ENCODE results near the gene DIAPH3. TPM values are rescaled to one million over a fixed set of nuclear protein-coding genes. Genes with fewer than 3 reads are reported as not detected.

DIAPH3 gene
- total RNA-seq, 1 experiment from 2014 or later, result 11.4 TPM

DNA sequence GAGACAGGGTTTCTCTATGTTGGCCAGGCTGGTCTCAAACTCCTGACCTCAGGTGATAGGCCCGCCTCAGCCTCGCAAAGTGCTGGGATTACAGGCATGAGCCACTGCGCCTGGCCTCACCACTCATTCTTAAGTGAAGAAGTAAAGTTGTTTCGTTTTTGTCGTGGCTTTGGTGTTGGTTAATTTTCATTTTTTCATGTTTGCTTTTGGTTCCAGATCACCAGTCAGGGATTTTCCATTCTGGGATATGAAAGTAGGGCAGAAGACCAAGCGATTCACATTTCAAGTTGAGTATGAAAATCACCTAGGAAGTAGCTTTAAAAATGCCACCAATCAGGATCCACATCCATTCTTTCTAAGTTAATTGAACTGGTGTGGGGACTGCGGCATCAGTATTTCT, 289.9 kb downstream of the DIAPH3 start:
- Mint-ChIP-seq H3K4me1 (ENCODE audit: low read depth, unreplicated experiment) (no peaks in the 10 kb centered on the region), H3K4me3 (ENCODE audit: low read depth, unreplicated experiment) (no peak overlapping the region), H3K9me3 (ENCODE audit: low read depth, unreplicated experiment) (no peaks in the 10 kb centered on the region), H3K27me3 (ENCODE audit: unreplicated experiment) (no peaks in the 10 kb centered on the region), H3K27ac (ENCODE audit: unreplicated experiment) (no peak overlapping the region), H3K36me3 (ENCODE audit: insufficient read depth, unreplicated experiment) (no peaks in the 10 kb centered on the region)
- intact Hi-C loops (cut with micrococcal nuclease; ENCODE audit: unreplicated experiment), result no loop called here
- no peak for DNase-seq
- BruUV-seq (replicated peaks), result no TSS peak
- CTCF ChIA-PET, result no interaction called here
- TF ChIP-seq, protein P1, sequence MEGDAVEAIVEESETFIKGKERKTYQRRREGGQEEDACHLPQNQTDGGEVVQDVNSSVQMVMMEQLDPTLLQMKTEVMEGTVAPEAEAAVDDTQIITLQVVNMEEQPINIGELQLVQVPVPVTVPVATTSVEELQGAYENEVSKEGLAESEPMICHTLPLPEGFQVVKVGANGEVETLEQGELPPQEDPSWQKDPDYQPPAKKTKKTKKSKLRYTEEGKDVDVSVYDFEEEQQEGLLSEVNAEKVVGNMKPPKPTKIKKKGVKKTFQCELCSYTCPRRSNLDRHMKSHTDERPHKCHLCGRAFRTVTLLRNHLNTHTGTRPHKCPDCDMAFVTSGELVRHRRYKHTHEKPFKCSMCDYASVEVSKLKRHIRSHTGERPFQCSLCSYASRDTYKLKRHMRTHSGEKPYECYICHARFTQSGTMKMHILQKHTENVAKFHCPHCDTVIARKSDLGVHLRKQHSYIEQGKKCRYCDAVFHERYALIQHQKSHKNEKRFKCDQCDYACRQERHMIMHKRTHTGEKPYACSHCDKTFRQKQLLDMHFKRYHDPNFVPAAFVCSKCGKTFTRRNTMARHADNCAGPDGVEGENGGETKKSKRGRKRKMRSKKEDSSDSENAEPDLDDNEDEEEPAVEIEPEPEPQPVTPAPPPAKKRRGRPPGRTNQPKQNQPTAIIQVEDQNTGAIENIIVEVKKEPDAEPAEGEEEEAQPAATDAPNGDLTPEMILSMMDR (IDR thresholded peaks at IDR 0.05; ENCODE audit: unreplicated experiment), result no peak

DNA sequence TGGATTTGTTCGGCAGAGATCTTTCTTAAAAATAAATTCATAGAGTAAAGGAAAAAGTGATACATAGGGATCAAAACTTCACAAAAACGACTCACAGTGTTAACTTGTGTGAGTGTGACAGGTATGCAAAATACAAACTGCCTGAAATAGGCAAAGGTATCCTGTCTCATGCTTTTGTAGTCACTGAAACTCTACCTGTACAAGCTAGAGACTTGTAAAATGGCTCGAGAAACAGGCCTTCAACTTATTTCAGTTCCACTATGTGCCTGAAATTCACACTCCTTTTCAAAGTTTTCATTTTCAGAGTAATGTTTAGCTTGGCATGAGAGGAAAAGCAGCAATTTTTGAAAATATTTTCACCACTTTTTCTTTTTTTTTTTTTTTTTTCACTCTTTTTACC, 290.4 kb downstream of the DIAPH3 start:
- TF ChIP-seq, protein P1 (IDR thresholded peaks at IDR 0.05; ENCODE audit: unreplicated experiment), result no peak
- CTCF ChIA-PET, result no interaction called here
- H3K9me3 Mint-ChIP-seq (ENCODE audit: low read depth, unreplicated experiment), result no peaks in the 10 kb centered on the region
- no peak for DNase-seq
- H3K27me3 Mint-ChIP-seq (ENCODE audit: unreplicated experiment), result no peaks in the 10 kb centered on the region
- no TSS peak for BruUV-seq (replicated peaks)
- no peak overlapping the region for H3K4me3 Mint-ChIP-seq (ENCODE audit: low read depth, unreplicated experiment)
- intact Hi-C loops (cut with micrococcal nuclease; ENCODE audit: unreplicated experiment), result no loop called here
- H3K4me1 Mint-ChIP-seq (ENCODE audit: low read depth, unreplicated experiment), result no peaks in the 10 kb centered on the region
- H3K27ac Mint-ChIP-seq (ENCODE audit: unreplicated experiment), result no peak overlapping the region
- no peaks in the 10 kb centered on the region for H3K36me3 Mint-ChIP-seq (ENCODE audit: insufficient read depth, unreplicated experiment)

DNA sequence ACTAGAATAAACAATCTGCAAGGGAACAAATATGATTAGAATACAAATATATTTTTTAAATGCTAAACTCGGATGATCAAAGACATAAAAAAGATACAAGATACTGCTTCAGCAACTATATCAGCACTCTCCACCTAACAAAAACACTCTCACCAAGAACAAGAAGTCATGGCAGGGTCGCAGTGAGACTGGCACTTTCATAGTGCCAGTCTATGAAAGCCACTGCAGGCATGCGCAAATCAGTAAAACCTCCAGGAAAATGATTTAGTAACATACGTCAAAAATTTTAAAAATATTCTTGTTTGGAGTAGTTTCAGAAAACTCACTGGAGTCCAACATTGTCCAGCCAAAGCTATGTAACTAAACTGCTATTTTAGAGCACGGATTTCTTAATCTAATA, 295.9 kb downstream of the DIAPH3 start:
- no peaks in the 10 kb centered on the region for H3K4me1 Mint-ChIP-seq (ENCODE audit: low read depth, unreplicated experiment)
- TF ChIP-seq, protein P1 (IDR thresholded peaks at IDR 0.05; ENCODE audit: unreplicated experiment), result no peak
- H3K27ac Mint-ChIP-seq (ENCODE audit: unreplicated experiment), result no peak overlapping the region
- DNase-seq, result no peak
- no peaks in the 10 kb centered on the region for H3K9me3 Mint-ChIP-seq (ENCODE audit: low read depth, unreplicated experiment)
- H3K4me3 Mint-ChIP-seq (ENCODE audit: low read depth, unreplicated experiment), result no peak overlapping the region
- intact Hi-C loops (cut with micrococcal nuclease; ENCODE audit: unreplicated experiment), result no loop called here
- no TSS peak for BruUV-seq (replicated peaks)
- H3K36me3 Mint-ChIP-seq (ENCODE audit: insufficient read depth, unreplicated experiment), result no peaks in the 10 kb centered on the region
- CTCF ChIA-PET, result no interaction called here
- H3K27me3 Mint-ChIP-seq (ENCODE audit: unreplicated experiment), result no peaks in the 10 kb centered on the region

DNA sequence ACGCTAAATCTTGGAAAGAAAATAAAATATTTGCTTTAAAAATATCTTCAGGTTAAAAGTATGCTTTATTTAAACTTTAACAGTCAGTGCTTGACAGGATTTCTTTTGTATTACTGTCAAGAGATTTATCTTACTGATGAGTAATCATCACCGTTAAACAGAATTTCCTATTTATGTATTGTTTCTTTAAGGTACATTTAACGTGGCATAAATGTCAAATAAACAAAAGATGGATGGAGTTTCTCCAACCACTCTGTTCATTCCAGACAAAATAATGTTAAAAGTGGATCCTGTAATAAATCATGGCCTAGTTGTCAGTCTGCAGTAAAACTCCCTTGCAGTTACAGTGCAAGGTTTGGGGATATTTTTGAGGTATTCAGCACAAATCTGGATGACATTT, 298.3 kb downstream of the DIAPH3 start:
- no TSS peak for BruUV-seq (replicated peaks)
- TF ChIP-seq, protein P1 (IDR thresholded peaks at IDR 0.05; ENCODE audit: unreplicated experiment), result no peak
- Mint-ChIP-seq H3K4me1 (ENCODE audit: low read depth, unreplicated experiment) (no peaks in the 10 kb centered on the region), H3K36me3 (ENCODE audit: insufficient read depth, unreplicated experiment) (no peaks in the 10 kb centered on the region), H3K27ac (ENCODE audit: unreplicated experiment) (no peak overlapping the region), H3K9me3 (ENCODE audit: low read depth, unreplicated experiment) (no peaks in the 10 kb centered on the region), H3K27me3 (ENCODE audit: unreplicated experiment) (no peaks in the 10 kb centered on the region), H3K4me3 (ENCODE audit: low read depth, unreplicated experiment) (no peak overlapping the region)
- no peak for DNase-seq
- CTCF ChIA-PET, result no interaction called here
- intact Hi-C loops (cut with micrococcal nuclease; ENCODE audit: unreplicated experiment), result no loop called here

DNA sequence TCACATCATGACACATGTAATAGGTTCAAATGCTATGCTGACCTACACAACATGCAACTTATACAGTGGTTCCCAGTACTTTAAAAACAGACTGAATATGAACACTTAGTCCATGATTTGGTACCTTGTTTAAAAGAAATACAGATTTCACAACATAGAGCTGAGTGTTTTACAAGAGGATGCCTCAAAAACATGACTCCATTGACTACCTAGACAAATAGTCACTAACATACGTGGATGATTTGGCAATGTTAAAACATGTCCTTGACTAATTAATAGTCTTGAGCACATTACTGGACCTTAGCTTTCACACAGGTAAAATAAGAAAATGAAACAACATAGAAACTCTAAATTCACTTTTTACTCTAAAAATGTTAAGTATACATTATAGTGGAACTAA, 300.1 kb downstream of the DIAPH3 start:
- no peaks in the 10 kb centered on the region for H3K9me3 Mint-ChIP-seq (ENCODE audit: low read depth, unreplicated experiment)
- no peaks in the 10 kb centered on the region for H3K36me3 Mint-ChIP-seq (ENCODE audit: insufficient read depth, unreplicated experiment)
- no peaks in the 10 kb centered on the region for H3K4me1 Mint-ChIP-seq (ENCODE audit: low read depth, unreplicated experiment)
- DNase-seq, result no peak
- BruUV-seq (replicated peaks), result no TSS peak
- CTCF ChIA-PET, result no interaction called here
- H3K27ac Mint-ChIP-seq (ENCODE audit: unreplicated experiment), result no peak overlapping the region
- TF ChIP-seq, protein P1 (IDR thresholded peaks at IDR 0.05; ENCODE audit: unreplicated experiment), result no peak
- no peak overlapping the region for H3K4me3 Mint-ChIP-seq (ENCODE audit: low read depth, unreplicated experiment)
- H3K27me3 Mint-ChIP-seq (ENCODE audit: unreplicated experiment), result no peaks in the 10 kb centered on the region
- intact Hi-C loops (cut with micrococcal nuclease; ENCODE audit: unreplicated experiment), result no loop called here

All from Calu3 (cell line).